DMS79 treated with DMSO at 0.1 percent for 48 hours (cell line): Measurements from ENCODE around the gene BMERB1.

Source experiments
- DNase-seq: peaks from one replicate; lab custom pipeline; 2025; lab: John Stamatoyannopoulos, UW

The BMERB1 gene

DNA sequence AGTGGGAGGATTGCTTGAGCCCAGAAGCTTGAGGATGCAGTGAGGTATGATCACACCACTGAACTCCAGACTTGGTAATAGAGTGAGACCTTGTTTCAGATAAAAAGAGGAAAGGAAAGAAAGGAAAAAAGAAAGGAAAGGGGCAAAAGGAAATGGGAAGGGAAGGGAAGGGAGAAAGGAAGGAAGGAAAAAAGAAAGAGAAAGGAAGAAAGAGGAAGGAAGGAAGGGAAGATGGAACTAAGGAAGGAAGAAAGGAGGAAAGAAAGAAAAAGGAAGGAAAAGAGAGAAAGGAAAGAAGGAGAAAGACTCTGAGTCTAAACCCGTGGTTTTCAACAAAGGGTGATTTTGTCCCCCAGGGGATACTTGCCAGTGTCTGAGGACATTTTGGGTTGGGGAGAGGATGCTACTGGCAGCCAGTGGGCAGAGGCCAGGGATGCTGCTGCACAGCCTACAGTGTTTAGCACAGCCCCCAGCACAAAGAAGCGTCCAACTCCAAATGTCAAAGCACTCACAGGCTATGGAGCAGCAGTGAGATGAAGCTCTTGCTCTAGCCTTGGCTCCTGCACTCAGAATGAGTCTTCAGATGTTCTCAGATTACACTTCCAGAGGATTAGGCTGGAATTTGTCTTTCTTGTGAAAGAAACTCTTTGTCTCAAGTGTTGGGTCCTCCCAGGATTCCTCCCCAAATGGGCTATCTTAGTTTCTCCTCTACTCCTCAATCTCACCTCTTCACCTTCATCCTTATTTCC is 64.2 kb downstream of the BMERB1 start:
- DNase-seq = no peak

DNA sequence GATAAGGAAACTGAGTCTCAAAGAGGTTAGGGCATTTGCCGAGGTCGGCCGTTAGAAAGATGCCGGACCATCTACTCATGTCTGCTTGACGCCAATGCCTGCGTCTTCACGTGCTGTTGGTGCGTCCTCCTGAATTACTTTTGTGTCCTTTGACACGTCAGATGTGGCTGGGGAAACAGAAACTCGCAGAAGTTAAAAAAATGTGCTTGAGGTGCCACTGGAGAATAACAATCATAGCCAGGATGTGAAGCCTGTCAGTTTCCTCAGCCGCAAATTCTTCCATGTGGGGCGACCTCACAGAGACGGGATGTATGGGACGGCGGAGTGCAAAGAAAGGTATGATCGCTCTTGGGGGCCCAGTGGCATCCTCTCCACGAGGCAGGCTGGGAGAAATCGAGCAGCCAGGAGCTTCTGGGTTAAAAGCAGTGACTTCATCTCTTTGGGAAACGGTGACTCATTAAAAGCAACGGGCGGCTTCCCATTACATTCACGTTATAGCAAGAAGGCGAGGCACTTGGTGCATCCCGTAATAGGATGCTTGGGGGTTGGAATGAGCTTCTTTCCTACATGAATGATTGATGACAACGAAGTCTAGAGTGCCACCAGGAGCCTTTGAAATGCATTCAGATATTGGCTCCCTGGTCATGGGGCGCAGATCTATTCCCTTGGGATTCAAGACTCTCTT is 67.8 kb downstream of the BMERB1 start:
- DNase-seq = no peak

DNA sequence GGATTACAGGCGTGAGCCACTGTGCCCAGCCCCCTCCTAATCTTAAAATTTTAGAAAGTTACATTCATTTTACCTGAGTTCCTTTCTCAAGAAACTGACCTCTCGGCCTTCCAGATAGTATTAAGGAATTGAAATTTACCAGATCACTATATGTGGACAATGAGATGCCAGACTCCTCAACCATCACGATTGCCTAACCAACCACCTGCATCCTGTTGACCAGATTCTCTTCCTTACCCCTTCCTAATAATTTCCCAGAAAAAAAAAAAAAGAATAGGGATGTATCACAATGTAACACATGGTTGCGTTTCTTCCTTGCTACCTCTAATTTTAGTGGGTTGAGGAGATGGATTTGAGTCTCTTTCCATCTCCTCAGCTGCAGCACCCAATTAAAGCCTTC is 72.1 kb downstream of the BMERB1 start:
- no peak for DNase-seq

DNA sequence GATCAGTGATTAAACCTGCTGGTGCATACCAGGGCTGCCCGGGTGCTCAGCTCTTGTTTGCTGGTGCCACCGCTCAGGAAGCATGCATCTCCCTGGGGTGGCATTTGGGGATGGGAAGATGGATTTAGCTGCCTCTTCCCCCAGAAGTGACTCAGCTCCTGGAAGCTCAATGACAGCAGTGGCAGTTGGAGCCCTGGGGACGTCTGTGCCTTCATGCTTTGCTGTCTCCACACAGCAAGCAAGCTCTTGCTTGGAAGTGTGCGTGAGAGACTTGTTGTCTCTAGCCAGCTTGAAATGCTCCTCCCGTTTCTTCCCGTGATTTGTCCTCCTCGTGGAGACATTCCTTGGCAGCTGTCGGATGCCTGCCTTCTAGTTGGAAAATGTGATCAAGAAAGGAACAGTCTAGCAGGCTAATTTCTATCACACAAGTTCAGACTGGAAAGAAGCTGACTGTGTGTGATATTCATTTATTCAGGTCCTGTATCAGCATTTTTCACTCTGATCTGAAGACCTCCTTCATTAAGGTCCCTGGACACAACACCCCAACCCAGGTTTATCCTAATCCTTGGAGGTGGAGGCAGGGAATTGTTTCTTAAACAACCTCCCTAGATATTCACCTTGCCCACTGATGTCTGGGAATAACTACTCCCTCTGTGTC is 73.0 kb downstream of the BMERB1 start:
- no peak for DNase-seq

DNA sequence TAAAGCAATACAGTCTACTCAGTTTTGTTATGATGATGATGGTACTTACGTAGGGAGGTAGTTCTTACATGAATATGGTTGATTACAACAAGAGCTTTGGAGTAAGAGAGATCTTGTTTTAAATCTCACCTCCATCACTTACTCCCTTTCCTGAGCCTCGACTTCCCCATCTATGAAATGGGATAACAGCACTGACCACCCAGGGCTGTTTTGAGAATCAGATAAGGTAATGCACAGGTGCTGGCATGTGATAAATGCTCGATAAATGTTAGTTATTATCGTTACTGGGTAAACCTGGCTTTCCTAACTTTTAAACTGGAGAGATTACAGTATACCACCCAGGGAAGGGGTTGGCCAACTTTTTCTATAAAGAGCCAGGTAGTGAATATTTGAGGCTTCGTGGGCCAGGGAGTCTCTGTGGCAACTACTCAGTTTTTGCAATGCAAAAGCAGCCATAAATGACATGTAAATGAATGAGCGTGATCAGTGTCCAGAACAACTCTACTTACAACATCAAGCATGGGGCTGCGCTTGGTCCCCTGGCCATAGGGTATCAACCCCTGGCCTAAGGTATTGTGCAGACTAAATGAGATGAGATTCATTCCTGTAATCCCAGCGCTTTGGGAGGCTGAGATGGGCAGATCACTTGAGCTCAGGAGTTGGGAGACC is 73.7 kb downstream of the BMERB1 start:
- no peak for DNase-seq

DNA sequence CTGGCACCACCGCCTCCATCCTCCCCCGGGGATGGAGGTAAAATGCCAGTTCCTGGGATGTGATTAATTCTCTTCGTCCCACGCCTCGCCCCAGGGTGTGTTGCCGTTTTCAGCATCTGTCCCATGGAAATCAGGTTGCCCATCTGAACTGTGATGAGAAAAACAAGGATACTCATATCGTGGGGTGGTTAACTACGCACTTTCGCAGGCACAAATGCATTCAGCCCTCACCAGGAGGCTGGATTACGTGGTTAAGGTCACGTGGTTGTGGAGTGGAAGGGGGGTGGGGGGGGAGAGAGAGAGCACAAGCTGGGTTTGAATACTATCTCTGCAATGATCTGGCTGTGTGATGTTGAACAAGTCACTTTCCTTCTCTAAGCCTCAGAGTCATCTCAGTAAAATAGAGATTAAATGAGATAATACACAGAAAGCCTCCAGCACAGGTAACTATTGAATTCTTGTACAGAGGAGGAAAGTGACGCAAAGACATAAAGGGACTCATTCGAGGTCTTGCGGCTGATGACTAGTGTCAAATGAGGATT is 74.7 kb downstream of the BMERB1 start:
- DNase-seq = no peak

DNA sequence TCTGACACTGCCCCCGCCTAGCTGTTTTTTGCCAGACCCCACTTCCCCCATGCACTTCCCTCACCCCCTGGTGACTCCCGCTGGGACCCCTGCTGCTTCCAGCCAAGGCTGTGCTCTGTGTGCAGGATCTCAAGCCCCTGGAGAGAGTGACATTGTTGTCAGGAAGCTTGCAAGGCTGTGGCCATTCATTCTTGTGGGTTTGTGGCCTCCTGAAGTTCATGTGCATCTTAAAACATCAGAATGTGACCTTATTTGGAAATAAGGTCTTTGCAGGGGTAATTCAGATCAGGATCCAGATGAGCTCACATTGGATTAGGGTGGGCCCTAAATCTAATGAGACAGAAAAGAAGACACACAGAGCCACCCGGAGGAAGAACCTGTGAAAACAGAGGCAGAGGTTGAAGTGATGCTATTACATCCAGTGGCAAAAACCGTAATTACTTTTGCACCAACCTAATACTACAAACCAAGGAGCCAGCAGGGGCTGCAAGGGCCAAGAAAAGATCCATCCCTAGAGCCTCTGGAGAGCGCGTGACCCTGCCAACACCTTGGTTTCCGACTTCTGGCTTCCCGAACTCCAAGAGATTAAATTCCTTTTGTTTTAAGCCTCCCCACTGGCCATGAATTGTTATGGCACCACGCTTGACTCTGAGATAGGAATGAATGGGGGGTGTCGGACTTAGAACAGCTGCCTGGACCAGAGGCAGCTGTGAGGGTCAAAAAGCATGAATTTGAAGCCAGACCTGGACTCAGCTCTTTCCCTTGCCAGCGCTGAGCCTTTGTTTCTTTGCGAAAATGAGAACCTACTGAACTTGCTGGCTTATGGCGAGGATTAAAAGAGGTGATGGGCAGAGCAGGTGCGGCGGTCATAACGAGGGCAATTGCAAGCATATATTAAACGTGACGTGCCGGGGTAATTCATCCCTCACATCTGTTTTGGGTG is 75.5 kb downstream of the BMERB1 start:
- DNase-seq = no peak

DNA sequence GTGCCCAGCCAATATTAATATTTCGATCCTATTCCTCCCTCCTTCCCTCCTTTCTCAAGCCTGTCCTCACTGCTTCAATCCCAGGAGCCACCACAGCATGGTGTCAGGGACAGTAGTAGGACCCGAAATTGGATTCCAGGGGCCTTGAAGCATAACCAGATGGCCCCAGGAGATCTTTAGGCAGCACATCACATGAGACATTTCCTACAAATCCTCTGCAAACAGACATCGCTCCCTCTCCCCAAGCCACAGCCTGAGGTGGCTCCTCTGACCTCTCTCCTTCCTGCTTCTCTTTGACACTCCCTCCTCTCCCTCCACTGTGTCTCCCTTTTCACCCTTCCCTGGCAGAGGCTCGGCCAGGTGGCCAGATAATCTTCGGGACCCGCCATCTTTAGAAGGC is 76.6 kb downstream of the BMERB1 start:
- DNase-seq = no peak

DNA sequence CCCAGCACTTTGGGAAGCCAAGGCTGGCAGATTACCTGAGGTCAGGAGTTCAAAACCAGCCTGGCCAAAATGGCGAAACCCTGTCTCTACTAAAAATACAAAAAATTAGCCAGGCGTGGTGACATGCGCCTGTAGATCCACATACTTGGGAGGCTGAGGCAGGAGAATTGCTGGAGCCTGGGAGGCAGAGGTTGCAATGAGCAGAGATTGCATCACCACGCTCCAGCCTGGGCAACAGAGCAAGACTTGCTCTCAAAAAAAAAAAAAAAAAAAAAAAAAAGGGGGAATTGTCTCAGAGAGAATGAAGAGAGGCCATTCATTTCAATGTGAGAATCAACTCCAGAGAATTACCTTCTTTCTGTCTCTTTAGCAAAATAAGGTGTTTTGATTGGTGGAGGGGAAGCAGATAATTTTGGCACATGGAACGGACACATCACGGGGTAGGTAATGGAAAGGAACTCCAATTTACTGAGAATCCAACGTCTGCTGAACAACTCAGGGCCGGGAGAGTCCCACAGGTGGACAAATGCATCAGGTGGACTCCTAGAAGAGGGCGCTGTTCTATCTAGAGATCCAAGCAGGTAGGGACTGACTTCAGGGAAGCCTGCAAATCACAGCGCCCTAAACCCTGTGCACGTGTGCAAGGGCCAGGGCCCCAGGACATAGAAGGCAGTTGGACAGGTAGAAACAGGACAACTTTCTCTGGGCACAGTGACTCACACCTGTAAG is 77.5 kb downstream of the BMERB1 start:
- DNase-seq = no peak

DNA sequence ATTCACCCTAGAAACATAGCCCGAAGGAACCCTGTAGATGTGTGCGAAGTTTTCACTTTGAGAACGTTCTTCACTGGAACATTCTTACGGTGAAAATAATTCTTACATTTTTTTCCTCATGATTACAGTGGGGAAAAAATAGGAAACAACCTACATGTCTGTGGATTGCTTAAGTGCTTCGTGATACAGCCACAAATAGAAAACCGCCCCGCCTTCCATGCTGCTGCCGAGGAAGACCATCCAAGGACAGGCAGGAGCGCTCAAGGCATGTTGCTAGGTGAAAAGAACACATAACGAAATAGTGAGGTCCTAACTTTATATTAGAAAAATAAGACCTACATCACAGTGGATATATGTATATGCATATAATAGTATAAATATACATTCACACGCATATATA is 78.8 kb downstream of the BMERB1 start:
- no peak for DNase-seq

DNA sequence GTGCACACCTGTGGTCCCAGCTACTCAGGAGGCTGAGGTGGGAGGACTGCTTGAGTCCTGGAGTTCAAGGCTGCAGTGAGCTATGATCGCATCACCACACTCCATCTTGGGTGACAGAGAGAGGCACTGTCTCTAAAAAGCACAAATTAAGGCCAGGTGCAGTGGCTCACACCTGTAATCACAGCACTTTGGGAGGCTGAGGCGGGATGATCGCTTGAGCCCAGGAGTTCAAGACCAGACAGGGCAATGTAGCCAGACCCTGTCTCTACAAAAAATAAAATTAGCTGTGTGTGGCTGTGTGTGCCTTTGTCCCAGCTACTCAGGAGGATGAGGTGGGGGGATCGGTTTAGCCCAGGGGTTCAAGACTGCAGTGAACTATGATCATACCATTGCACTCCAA is 81.6 kb downstream of the BMERB1 start:
- DNase-seq = no peak

DNA sequence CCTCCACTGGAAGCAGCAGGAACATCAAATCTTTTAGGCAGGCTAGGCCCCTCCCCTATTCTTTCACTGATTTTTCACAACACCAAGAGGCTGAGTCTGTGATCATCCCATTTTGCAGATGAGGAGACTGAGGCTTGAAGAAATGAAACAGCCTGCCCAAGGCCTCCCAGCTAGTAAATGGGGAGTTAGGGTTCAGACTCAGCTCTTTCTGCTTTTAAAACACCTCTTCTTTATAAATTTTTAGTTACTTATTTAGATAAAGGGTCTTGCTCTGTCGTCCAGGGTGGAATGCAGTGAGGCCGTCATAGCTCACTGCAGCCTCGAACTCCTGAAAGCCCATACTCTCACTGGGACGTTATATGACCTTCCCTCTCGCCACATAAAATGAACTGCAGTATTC is 82.2 kb downstream of the BMERB1 start:
- DNase-seq = no peak

DNA sequence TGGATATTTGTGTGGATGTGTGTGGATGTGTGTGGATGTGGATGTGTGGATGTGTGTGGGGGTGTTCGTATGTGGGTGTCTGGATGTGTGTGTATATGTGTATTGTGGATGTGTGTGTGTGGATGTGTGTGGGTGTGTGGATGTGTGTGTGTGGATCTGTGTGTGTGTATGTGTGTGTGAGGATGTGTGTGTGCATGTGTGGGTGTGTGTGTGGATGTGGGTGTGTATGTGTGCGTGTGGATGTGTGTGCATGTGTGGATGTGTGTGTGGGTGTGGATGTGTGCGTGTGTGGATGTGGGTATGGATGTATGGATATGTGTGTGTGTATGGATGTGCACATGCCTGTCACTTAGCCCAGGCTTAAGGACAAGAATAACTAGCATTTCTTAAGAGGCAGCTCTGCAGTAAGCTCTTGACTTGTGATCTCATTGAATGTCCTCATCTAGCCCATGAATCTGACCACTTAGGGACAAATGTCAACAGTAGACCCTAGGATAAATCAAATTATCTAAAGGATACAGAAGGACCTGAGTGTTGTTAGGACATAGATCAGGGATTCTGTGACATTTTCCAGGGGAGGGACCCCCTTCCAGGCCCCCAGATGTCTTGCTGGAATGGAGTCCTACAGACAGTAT is 83.5 kb downstream of the BMERB1 start:
- no peak for DNase-seq

DNA sequence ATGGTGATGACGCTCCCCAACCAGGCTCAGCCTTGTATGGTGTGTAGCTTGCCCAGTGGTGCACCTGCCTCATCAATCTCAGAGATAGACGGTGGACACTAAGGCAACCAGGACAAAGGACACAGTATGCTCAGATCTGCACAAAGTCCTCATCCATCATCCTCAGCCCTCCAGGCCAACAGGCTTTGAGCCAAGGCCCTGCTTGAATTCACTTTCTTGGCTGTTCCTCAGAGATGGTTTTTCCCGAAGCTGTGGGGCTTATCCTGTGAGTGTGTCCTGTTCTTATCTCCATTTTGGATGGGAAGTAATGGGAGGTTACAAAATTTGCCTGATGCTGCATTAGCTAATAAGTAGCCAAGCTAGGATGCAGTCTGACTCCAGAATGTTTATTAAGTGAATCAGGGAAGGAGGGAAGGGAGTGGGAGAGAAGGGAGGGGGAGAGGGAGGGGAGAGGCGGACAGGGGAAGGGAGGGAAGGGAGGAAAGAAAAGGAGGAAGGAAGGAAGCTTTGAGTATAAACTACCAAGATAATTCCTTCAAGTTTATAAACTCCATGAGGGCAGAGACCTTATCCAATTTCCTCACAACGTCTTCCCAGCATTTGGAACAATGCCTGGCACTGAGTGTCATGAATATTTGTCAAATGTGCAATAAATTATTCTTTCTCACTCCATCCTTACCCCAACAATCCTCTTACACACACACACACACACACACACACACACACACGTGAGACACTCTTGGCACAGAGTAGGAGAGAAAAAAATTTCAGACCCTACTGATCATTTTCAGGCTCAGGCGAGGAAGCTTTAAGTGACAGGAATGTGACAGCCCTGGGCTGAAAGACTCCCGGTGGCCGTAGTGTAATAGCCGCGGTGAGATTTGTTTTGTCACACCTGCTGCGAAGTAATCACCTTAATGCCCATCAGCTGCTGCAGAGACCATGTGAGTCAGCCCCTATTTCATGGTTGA is 84.3 kb downstream of the BMERB1 start:
- no peak for DNase-seq

DNA sequence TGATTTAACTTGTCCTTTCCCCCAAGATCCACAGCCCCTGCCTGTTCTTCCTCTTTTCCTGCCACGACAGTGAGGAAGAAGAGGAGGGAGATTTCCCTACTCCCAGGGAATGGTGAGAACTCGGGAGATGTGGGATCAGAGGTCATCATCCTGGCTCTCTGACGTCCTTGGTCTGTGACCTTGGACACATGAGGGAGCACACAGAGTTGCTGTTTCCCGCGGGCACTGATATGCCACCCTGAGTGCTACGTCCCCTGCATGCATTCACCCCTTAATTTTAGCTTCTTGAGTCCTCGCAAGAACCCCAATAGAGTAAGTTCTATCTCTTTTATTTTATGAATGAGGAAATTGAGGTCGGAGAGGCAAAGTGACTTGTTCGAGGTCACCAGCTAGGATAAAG is 85.4 kb downstream of the BMERB1 start:
- no peak for DNase-seq

DNA sequence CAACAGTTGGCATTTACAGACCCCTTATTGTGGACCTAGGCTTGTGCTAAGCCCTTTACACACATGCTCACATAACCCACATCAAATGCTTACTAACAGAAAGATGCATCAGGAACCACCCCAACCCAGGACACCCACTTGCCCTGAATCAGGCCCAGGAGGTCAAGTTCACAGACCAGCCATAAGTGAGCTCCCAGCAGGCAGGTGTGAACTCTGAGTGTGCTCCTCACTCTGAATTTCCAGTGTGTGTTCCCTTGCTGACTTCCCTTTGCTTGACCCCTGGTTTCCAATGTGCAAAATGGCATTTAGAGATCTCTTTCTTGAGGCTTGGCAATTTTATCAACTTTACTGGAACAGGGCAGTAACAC is 87.0 kb downstream of the BMERB1 start:
- DNase-seq = no peak

DNA sequence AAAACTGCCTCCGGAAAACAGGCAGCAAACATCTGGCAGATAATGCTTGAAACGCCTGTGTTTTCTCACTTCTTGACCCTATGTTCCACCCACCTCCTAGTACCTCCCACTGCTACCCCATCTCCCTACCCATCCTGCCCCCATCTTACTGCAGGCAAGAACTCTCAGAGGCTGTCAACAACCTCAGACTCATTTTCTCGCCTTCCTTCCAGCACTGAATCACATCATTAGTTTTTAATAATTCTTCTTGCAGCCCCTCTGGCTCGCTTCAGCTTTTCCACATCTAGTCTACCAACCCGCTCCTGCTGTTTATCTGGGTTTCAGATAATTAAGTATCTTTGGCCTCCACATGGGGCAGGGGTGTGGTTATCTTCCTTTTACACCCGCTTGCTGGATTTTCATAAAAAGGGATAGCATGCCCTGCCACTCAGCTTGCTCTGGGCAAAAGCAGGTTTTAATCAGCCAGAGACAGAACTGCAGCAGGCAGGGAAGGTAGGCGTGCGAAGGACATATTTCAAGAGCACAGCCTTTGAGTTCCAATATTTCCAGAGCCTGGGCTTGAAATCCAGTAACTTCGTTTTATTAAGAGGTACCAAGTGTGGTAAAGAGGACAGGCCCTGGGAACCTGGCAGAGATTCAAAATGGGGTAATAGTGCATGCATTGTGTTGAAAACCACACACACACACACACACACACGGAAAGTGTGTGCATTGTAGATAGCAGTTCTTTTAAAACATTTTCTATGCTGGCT is 87.5 kb downstream of the BMERB1 start:
- DNase-seq = peak; percentile 53

DNA sequence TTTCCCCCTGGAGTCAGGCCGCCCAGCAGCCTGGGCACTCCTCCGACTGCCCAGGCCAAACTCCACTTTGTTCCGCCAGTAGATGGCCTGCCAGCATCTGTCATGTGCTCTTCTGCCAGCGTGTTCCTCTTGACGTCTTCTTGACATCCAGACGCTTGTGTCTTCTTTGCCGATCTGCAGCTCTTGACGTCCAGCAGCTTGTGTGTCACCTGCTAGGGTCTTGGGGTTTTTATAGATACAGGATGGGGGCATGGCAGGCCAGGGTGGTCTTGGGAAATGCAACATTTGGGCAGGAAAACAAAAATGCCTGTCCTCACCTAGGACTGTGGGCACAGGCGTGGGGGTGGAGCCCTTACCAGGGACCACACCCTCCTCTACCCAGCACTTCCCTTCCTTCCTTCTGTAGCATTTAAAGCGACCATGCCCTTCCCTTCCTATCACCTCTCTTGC is 88.7 kb downstream of the BMERB1 start:
- no peak for DNase-seq
